ENCODE measurements around the gene MAPRE2.
A peak's percentile ranks its signal among the peaks of the same experiment; 100 is the strongest.

Gene MAPRE2

GRCh38 chr18:35180455-35180854 is 139.2 kb downstream of the MAPRE2 start:
- no peak for DNase-seq (ENCODE audit: low read depth in 2 of 2)

- peak; percentile 42 to 45 for DNase-seq (ENCODE audit: low read depth in 2 of 2)
Observed at GRCh38 chr18:35182151-35182550, 140.9 kb downstream of the MAPRE2 start.

- DNase-seq (ENCODE audit: low read depth in 2 of 2): no peak
Observed at GRCh38 chr18:35183886-35184285, 142.7 kb downstream of the MAPRE2 start.

- no peak for DNase-seq (ENCODE audit: low read depth in 2 of 2)
Observed at GRCh38 chr18:35185771-35186170, 144.6 kb downstream of the MAPRE2 start.

GRCh38 chr18:35186291-35187034 is 145.2 kb downstream of the MAPRE2 start:
- no peak for DNase-seq (ENCODE audit: low read depth in 2 of 2)

- no peak for DNase-seq (ENCODE audit: low read depth in 2 of 2)
Observed at GRCh38 chr18:35189510-35189909, 148.3 kb downstream of the MAPRE2 start.

GRCh38 chr18:35190948-35191697 is 149.9 kb downstream of the MAPRE2 start:
- no peak for DNase-seq (ENCODE audit: low read depth in 2 of 2)

- no peak for DNase-seq (ENCODE audit: low read depth in 2 of 2)
Observed at GRCh38 chr18:35191698-35192025, 150.4 kb downstream of the MAPRE2 start.

GRCh38 chr18:35192415-35192814 is 151.2 kb downstream of the MAPRE2 start:
- DNase-seq (ENCODE audit: low read depth in 2 of 2): no peak

Measured in fibroblast of skin of left biceps (primary cell).